Retina (tissue), 1 donor: ENCODE measurements around the gene FZD2.
"Not testable (repeated sequence)": the region's sequence is repeated elsewhere in the genome, so short reads cannot be mapped to it uniquely, and the experiment has no call there.

ENCODE experiments used
- DNase-seq: peaks from one replicate; pipeline ENCODE4 v3.0.0-alpha.2; 2016

The FZD2 gene

DNA sequence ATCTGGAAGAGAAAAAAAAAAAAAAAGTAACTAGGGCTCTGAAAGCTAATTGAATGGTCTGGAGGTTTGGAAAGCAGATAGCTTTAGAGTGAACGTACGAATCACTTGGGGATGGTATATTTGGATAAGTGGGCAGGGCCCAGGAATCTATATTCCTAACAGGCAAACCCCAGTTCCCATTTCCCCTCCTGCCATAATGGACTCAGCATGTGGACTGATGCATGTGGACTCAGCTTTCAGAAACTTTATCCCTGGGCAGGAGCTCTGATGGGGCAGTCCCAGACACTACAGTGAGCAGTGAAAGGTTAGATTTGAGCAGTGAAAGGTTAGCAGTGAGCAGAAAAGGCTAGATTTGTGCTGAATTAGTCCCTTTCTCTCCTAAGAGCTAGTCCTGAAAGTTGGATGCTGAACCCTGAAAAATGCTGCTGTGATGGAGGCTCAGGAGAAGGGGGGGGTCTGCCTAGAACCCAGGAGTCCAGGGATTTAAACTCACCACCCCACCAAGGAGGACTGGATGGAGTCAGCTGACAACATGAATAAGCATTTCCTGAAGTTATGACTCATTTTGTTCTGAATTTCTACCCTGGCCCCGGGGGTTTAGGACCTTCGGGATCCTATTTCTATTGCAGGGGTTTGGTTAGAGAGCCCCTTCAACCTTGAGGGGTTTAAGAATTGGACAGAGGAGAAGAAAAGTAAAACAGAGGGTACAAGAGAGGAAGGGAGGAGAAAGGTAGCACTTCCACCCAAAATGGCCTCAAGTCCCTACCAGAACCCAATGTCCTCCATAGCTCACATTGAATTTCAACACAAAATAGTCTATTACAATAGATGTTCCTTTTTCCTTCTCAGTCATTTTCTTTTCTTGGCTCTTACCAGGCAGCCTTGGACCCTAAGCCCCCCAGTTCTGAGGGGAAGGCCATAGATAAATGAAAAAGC is 10.3 kb upstream of the FZD2 start:
- DNase-seq = no peak

DNA sequence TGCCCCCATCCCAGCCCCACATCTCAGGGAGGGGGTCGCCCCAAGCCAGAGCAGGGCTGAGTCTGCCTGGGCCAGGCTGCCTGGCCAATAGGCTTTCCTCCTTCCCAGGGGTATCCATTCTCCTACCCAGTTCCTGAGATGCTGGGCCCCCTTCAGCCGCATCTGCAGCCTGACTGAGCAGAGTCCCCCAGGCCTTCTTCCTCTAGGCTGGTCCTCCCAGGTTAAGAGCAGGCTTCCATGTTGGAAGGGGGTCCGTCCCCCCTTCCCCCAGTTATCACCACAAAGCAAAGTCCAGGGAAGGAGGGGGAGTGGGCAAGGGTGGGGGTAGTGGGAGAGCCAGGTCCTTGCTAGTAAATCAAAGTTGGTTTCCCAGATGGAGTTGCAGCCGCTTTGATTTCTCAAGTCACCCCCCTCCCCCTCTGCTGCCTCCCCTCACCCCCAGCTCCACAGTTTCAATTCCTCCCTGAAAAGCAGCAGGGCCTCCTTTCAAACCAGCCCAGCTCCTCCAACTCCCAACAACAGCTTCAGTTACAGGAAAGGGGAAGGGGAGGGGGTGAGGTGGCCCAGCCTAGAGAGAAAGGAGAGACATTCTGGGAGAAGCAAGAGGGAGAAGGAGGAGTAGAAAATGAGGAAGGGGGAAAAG is 9.5 kb upstream of the FZD2 start:
- DNase-seq = peak; percentile 40

DNA sequence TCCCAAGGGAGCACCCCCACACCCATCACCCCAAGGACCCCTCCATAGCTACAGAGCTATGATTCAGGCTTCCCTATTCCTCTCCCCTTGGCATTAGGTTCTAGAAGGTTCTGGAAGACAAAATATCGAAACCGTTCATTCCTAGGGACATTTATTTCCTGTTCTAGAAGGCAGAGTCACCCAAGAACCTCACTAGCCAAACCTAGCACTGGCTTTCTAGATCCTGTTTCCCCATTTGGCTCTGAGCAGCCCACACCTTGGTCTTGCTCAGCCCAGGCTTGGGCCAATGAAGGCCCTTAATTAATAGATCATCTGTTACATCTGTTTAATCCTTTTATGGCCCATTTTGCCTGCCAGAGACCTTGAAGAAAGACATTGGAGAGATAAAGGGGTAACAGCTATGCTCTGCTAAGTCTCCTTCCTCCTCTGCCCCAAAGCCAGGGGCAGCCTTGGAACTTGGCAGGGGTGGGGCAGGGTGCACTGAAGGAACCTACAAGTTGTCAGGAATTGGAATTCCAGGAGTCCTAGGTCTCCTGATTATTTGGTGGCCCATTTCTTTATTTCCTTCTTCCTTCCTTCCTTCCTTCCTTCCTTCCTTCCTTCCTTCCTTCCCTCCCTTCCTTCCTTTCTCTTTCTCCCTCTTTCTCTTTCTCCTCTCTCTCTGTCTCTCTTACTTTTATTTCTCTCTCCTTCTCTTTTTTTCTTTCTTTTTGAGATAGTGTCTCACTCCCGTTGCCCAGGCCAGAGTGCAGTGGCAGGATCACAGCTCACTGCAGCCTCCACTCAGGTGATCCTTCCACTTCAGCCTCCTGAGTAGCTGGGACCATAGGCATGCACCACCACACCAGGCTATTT is 8.7 kb upstream of the FZD2 start:
- no peak for DNase-seq

DNA sequence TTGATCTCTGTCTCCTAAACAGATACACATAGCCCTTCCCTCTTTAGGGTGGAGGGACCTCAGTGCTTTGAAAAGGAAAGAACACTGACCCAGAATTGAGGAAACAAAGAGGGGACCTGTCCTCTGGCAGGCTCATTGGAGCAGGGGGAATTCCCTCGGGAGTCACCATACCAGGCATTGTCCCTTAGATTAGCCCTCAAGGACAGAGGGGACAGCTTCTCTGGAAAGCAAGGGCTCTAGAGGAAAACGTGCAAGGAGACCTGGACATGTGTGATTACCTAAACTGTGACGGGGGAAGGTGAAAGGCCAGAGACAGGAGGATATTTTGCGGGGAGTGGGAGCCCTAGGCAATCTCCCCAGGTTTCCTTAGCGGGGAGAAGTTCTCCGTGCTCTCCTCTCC is 7.6 kb upstream of the FZD2 start:
- peak; percentile 70 for DNase-seq

DNA sequence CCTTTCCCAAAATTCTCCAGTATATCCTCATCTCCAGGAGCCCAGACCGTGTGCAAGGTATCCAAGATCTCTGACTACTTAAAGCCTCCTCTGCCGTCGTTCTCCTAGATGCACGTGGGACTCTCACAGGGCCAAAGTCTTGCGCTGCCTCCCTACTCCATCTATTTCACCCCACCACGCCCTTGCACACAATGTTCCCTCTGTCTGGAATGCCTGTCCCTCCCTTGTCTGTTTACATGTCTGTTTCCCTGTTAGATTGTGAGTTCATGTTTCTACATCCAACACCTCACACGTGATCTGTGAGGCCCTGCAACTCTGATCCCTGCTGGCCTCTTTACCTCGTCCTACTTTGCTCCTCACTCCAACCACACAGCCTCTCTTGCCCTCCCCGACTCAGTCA is 4.9 kb upstream of the FZD2 start:
- no peak for DNase-seq

DNA sequence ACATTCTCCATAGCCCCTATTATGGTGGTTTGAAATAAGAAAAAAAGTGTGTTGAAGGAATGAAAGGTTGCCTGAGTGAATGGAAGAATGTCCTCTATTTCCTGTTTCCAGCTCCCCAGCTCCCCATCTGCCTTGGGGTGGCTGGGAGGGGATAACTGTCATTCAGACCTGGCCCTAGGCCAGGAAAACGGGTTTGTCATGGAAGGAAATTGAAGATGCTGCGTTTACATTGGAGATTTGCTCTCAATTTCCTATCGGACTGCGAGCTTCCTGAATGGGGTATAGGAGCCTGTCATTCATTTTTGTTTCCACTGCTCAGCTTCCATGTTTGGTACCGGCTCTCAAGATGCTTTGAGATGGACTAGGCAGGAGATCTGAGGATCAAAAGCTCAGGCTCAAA is 2.2 kb upstream of the FZD2 start:
- no peak for DNase-seq

DNA sequence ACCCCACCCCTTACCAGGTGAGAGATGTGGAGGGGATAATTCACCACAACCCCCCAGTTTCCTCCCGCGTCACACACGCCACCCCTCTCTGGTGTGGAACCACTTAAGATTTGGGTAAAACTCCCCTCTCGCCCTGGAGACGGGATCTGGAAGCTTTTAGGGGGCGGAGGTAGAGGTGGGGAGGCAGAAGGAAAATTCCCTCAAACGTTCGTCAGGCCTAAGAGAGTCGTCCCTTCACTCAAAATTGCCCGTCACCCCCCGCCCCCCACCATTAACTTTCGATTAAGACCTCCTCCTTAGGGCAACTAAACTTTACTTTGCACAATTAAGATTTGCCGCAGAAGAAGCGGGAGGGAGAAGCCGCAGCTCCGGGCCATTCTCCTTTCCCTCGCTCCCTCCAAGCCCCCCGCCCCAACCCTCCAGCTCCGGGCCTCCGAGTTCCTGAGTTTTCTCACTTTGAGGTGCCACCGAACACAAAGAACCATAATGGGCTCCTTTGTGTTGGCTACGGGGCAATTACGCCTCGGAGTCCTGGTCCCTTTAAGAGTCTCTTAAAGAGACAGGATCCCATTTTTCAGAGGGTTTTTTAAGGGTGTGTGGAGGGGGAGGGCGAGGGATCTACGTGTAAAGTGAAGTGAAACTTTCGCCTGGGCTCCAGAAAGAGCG is 985 bp upstream of the FZD2 start:
- DNase-seq = peak; percentile 88

DNA sequence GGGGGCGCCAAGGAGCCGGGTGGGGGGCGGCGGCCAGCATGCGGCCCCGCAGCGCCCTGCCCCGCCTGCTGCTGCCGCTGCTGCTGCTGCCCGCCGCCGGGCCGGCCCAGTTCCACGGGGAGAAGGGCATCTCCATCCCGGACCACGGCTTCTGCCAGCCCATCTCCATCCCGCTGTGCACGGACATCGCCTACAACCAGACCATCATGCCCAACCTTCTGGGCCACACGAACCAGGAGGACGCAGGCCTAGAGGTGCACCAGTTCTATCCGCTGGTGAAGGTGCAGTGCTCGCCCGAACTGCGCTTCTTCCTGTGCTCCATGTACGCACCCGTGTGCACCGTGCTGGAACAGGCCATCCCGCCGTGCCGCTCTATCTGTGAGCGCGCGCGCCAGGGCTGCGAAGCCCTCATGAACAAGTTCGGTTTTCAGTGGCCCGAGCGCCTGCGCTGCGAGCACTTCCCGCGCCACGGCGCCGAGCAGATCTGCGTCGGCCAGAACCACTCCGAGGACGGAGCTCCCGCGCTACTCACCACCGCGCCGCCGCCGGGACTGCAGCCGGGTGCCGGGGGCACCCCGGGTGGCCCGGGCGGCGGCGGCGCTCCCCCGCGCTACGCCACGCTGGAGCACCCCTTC is 484 bp downstream of the FZD2 start:
- DNase-seq = peak; percentile 79

DNA sequence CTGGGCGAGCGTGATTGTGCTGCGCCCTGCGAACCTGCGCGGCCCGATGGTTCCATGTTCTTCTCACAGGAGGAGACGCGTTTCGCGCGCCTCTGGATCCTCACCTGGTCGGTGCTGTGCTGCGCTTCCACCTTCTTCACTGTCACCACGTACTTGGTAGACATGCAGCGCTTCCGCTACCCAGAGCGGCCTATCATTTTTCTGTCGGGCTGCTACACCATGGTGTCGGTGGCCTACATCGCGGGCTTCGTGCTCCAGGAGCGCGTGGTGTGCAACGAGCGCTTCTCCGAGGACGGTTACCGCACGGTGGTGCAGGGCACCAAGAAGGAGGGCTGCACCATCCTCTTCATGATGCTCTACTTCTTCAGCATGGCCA is 1.0 kb downstream of the FZD2 start:
- peak; percentile 75 for DNase-seq

DNA sequence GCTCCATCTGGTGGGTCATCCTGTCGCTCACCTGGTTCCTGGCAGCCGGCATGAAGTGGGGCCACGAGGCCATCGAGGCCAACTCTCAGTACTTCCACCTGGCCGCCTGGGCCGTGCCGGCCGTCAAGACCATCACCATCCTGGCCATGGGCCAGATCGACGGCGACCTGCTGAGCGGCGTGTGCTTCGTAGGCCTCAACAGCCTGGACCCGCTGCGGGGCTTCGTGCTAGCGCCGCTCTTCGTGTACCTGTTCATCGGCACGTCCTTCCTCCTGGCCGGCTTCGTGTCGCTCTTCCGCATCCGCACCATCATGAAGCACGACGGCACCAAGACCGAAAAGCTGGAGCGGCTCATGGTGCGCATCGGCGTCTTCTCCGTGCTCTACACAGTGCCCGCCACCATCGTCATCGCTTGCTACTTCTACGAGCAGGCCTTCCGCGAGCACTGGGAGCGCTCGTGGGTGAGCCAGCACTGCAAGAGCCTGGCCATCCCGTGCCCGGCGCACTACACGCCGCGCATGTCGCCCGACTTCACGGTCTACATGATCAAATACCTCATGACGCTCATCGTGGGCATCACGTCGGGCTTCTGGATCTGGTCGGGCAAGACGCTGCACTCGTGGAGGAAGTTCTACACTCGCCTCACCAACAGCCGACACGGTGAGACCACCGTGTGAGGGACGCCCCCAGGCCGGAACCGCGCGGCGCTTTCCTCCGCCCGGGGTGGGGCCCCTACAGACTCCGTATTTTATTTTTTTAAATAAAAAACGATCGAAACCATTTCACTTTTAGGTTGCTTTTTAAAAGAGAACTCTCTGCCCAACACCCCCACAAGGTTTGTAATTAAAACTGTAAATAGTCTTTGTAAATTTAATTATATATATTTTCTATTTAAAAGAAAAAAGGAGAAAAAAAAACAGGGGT is 1.7 kb downstream of the FZD2 start:
- peak; percentile 79 for DNase-seq

DNA sequence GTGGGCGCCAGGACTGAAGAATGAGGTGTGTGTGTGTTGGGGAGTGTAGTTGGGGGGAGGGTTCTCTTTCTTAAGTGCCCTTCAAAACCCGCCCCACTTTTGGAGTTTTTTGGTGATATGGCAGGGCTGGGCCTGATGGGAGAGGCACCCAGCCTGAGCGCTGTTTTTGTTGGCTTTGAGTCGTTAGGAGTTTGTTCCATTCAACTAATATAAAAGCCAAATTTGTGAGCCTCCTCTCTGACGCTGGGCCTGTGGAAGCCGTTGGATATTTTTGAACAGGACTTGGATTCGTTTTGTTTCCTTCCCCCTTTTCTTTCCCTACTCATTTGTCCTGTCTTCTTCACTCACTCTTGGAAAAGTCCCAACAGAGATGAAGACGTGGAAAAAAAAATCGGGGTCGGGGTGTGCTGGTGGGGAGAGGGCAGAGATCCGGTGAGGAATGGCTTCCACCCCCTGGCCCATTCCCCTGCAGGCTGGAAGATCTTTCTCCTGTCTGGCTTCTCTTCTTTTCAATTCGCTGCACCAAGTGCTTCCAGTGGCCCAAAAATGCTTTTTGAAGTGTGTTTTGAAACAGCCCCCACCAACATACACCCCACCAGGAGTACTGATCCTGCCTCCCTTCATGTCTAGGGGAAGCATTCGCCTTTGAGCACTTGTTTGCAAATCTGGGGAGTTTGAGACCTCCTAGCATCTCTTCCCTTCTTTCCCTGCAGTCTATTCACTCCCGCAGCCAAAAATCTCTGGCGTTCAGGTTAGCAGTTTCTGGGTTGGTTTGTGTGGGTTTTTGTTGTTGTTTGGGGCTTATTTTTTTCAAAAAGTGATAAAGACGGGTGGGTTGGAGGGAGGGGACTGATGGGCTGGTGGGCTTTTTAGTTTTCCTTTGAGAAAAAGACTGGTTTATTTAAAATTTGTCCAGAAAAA is 2.6 kb downstream of the FZD2 start:
- peak; percentile 56 for DNase-seq

DNA sequence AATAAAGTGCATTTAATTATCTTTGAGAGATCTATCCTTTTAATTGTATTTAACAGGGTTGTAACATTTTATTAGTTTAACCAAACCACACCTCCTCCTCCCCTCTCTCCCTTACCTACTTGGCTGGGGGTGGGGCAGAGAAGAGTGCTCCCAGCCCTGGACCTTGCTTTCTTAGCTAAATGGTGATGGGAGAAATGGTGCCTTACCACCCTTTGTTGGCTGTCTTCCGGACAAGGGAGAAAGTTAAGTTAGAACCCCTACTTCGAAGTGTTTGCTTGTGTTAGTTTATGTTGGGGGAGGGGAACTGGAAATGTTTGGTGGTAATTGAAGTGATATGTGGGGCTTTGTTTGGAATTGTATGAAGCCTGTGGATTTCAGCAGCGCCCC is 3.9 kb downstream of the FZD2 start:
- no peak for DNase-seq

DNA sequence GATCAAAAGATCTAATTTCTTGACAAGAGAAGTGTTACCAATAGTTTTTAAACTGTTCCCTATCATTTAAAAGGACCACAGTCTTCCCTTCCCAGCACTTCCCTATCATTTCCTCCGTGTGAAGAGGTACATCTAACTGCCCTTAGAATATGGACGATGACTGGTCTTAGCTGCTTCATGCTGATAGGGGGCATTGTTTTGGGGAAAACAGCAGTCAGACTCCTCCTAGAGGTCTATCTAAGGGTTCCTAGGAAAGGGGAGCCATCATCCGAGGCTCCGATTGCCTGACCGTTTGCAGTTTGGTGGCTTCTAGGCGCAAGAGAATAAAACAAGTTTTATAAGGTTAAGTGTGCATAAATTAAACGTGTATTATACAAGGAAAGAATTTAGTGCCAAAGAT is 7.1 kb downstream of the FZD2 start:
- DNase-seq = no peak

DNA sequence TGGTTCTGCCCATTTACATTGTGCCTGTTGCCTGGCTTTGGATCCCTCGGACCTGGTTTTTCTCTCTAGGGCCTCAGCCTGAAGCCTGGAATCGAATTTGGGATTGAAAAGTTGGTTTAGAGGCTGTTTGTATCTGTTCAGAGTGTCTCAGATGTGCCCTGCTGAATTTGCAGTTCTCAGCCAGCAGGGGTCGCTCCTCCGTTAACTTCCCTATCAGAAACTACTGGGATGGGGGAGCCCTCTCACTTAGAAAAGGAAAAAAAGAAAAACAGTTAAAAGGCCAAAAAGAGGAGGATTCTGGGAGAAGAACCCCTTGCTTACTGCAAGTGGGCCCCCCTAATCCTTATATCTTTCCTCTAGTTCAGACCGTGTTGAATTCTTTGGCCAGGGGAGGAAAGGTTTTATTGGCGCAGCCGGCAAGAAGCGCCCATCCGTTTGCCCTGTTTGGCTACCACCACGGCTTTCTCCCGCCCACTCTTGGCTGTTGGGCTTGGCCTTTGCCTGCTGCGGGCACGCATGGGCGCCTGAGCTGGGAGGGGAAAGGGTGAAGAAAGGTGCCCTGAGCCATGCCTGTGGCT is 8.7 kb downstream of the FZD2 start:
- no peak for DNase-seq

DNA sequence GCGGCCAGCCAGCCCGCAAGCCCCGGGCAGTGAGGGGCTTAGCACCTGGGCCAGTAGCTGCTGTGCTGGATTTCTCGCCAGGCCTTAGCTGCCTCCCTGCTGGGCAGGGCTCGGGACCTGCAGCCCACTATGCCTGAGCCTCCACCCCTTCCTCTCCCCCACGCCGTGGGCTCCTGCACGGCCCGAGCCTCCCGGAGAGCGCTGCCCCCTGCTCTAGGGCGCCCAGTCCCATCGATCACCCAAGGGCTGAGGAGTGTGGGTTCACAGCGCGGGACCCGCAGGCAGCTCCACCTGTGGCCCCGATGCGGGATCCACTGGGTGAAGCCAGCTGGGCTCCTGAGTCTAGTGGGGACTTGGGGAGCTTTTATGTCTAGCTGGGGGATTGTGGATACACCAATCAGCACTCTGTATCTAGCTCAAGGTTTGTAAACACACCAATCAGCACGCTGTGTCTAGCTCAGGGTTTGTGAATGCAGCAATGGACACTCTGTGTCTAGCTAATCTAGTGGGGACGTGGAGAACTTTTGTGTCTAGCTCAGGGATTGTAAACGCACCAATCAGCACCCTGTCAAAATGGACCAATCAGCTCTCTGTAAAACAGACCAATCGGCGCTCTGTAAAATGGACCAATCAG is 11.1 kb downstream of the FZD2 start:
- DNase-seq = not testable (repeated sequence)

DNA sequence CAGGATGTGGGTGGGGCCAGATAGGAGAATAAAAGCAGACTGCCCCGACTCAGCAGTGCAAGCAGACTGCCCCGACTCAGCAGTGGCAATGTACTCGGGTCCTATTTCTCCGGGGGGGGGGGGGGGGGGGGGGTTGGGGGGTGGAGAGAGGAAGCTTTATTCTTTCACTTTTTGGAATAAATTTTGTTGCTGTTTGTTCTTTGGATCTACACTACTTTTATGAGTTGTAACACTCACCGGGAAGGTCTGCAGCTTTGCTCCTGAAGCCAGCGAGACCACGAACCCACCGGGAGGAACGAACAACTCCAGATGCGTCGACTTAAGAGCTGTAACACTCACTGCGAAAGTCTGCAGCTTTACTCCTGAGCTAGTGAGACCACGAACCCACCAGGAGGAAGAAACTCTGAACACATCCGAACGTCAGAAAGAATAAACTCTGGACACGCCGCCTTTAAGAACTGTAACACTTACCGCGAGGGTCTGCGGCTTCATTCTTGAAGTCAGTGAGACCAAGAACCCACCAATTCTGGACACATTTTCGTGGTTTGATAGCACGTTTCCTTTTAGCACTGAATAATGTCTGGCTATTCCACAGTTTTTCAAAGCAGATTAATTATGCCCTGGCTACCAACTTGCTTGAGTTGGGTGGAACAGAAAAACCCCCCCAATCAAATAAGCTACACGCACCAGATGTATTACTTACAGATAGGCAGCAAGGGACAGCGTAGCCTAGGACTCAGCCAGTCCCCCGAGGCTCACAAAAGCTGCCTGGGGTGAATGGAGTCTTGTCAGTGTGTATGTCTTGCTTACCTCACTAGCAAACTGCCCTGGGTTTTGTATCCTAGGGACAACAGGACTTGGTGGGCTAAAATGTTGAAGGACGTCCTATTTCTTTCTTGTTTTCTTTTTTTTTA is 11.9 kb downstream of the FZD2 start:
- DNase-seq = no peak

DNA sequence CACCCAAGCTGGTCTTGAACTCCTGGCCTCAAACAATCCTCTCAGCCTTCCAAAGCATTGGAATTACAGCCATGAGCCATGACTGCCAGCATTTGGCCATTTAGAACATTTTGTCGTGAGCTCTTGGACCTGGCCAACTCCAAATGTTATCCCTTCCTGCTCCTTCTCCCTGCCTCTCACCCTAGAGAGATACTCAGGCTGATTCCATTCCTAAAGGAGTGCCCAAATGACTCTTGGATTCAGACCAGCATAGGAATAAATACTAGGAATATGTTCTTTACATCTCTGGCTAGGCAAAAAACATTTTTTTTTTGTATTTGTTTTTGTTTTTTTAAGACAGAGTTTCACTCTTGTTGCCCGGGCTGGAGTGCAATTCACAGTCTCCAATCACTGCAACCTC is 15.5 kb downstream of the FZD2 start:
- no peak for DNase-seq

DNA sequence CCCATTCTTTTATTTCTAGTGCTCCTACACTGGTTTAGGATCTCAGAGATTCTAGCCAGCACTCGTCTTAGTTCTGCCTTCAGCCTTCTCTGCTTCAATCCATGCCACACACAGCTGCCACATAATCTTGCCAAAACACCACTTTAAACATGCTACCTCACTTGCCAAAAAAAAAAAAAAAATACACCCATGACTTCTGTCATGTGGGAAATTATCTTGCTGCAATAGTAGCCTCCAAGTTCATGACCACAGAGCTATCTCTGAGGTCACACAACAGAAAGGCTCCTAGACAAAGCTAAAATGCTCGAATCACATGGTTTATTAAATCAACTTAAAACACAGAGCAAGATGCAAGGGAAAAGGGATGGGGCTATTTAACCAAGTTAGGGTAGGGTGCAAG is 18.1 kb downstream of the FZD2 start:
- DNase-seq = no peak
